Neuron (in vitro differentiated cells): ENCODE measurements around the gene THADA.

Experiments used
- H2AFZ ChIP-seq: one replicate; pipeline ENCODE4 v1.6.1; 2013; ENCODE audit warnings: low read depth, mild to moderate bottlenecking, inconsistent platforms, low read length, moderate library complexity
- H3K27me3 ChIP-seq: one replicate; pipeline ENCODE4 v1.6.1; 2013; ENCODE audit warnings: low read length; ENCODE audit not compliant: insufficient read depth
- H3K36me3 ChIP-seq: one replicate; pipeline ENCODE4 v1.6.1; 2013; ENCODE audit warnings: low read length; ENCODE audit not compliant: insufficient read depth
- H3K4me1 ChIP-seq: one replicate; pipeline ENCODE4 v1.6.1; 2013; ENCODE audit warnings: low read length; ENCODE audit not compliant: insufficient read depth
- H3K4me3 ChIP-seq: 2 replicates; pipeline ENCODE4 v1.5.1; 2013; ENCODE audit warnings: mild to moderate bottlenecking, low read length, moderate library complexity
- H3K9me3 ChIP-seq: one replicate; pipeline ENCODE4 v1.6.1; 2013; ENCODE audit warnings: low read length

Gene THADA

DNA sequence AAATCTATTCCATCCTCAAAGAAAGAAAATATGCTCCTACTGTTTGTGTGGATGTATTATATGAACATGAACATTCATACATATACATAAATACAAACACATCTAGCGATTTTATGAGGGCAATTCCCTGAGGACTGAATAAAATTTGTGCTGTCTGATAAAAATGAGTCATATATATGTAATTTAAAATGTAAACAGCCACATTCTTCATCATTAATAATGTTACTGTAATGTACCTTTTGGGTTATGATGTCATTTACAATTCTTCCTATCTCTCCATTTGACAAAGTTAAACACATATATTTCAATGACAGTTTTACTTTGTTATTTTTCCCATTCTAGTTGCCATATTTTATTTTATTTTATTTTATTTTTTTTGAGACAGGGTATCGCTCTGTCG lies 278.2 kb downstream of the THADA start:
- no peak overlapping the region for H2AFZ ChIP-seq
- no peaks in the 10 kb centered on the region for H3K9me3 ChIP-seq
- H3K4me3 ChIP-seq = no peak overlapping the region
- H3K27me3 ChIP-seq = no peaks in the 10 kb centered on the region
- no peaks in the 10 kb centered on the region for H3K36me3 ChIP-seq
- H3K4me1 ChIP-seq = peaks cover 5% of the 10 kb centered on the region

DNA sequence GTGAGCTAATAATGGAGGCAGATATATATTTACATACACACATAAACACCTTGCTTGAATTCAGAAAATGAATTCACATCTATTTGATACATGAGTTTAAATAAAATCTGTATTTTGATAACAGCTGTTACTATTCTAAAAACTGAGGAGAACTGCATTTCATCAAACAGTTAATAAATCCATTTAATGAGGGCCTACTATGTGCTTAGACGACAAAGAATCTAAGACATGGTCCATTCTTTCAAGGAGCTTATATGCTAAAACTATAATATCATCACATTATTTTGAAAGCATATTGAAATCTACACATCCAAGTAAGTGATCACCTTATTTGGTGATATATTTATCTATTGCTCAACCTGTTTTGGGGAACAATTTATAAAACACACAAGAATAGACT lies 278.6 kb downstream of the THADA start:
- H3K9me3 ChIP-seq = no peaks in the 10 kb centered on the region
- no peaks in the 10 kb centered on the region for H3K36me3 ChIP-seq
- H3K27me3 ChIP-seq = no peaks in the 10 kb centered on the region

DNA sequence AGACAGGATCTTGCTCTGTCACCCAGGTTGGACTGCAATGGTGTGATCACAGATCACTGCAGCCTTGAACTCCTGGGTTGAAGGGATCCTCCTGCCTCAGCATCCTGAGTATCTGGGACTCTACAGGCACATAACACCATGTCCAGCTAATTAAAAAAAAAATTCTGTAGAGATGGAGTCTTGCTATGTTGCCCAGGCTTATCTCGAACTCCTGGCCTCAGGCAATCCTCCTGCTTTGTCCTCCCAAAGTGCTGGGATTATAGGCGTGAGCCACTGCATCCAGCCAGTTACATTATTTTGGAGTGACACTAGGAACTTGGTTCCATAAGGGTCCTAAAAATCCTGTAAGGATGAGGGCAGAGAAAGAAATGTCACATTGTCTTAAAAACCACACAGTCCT lies 280.4 kb downstream of the THADA start:
- no peaks in the 10 kb centered on the region for H3K27me3 ChIP-seq
- no peaks in the 10 kb centered on the region for H3K36me3 ChIP-seq
- H3K4me3 ChIP-seq = no peak overlapping the region
- no peak overlapping the region for H2AFZ ChIP-seq
- H3K4me1 ChIP-seq = peaks cover 5% of the 10 kb centered on the region
- no peaks in the 10 kb centered on the region for H3K9me3 ChIP-seq

More for the DNA sequence above, 278.6 kb downstream of the THADA start:
- Histone ChIP-seq H3K4me3 (no peak overlapping the region), H3K4me1 (peaks cover 5% of the 10 kb centered on the region), H2AFZ (no peak overlapping the region)

DNA sequence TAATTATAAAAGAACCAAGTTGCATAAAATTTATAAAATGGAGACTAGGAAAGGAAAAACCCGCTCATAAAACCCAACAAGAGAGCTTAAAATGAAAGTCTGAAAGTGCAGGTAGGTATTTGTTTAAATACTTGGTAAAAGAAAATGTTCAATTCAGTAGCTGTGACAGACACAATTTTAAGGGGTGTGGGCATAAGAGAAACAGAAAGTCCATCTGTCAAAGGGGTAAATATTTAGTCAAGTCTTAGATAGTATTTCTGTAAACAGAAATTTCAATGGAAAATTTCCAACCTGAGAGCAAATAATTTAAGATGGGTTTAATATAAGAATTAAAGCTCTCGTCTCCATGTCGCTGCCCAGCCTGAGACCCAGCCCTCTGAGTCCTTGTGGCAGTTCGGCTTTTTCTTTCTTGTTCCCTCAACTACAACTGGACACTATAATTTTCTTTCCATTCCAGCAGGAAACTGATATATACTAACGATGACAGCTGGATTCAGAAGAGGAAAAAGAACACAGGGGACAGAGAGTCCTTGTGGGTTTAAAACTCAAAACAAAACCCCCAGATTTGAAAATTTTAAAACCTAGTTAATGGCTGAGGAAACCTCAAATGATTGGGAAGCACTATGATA lies 281.4 kb downstream of the THADA start:
- Histone ChIP-seq H3K4me3 (no peak overlapping the region), H3K36me3 (no peaks in the 10 kb centered on the region), H2AFZ (no peak overlapping the region), H3K9me3 (no peaks in the 10 kb centered on the region), H3K27me3 (no peaks in the 10 kb centered on the region), H3K4me1 (peaks cover 5% of the 10 kb centered on the region)

DNA sequence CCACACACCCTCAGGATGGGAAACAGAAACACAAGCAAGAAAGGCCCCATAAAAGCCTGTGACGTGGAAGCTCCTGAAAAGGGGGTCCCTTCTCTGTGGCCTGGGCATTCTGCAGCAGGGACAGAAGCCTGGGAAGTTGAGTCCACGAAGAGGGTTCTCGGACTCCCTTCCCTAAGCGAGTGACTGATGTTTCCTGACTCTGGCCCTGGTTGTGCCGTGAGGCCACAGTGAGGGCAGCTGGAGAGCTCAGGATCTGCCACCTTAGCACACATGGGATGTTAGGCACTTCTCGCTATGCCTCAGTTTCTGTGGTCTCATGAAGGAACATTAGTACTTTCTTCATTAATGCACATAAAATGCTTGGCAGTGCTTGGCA lies 282.2 kb downstream of the THADA start:
- no peaks in the 10 kb centered on the region for H3K36me3 ChIP-seq
- no peaks in the 10 kb centered on the region for H3K27me3 ChIP-seq
- H3K9me3 ChIP-seq = no peaks in the 10 kb centered on the region
- H3K4me1 ChIP-seq = peaks cover 5% of the 10 kb centered on the region
- H3K4me3 ChIP-seq = no peak overlapping the region
- H2AFZ ChIP-seq = no peak overlapping the region

DNA sequence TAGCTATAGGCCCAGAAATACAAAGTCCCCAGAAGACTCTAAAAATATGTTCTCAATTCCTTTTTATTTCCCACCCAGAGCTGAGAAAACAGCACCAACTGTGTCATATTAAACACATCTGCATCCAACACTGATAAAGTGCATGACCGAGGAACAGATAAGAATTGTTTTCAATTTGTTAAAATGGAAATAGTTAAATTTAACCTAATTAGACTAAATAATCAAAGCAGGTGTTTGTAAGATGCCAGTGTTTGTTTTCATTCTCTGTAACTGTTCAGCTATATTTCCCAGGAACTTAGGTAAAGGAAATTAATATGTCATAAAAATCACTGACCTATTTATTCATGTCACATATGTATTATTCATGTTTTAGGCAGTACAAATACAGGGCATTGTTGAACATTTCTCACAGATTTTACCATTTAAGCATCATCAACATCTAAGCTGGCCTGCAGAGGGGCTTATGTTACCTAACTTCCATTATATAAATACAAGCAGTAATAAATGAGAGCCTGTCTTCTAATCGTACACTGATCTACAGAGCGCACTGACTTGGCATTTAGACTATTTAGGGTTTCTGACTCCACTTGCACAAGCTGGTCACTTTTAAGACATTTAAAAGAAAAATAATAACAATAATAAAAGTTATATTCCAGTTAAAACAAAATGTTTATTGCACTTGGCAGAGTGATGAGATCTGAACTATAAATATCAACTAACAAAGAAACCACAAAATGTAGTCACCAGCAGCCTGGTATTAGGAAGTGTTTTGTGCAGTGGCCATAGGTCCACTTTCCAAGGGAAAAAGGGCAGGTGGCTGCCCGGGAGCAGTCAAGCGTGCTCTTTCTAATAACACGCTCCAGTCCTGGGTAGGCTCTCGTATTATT lies 282.8 kb downstream of the THADA start:
- H3K36me3 ChIP-seq = no peaks in the 10 kb centered on the region
- H3K9me3 ChIP-seq = no peaks in the 10 kb centered on the region
- H2AFZ ChIP-seq = no peak overlapping the region
- H3K27me3 ChIP-seq = no peaks in the 10 kb centered on the region
- peaks cover 5% of the 10 kb centered on the region for H3K4me1 ChIP-seq
- H3K4me3 ChIP-seq = no peak overlapping the region

DNA sequence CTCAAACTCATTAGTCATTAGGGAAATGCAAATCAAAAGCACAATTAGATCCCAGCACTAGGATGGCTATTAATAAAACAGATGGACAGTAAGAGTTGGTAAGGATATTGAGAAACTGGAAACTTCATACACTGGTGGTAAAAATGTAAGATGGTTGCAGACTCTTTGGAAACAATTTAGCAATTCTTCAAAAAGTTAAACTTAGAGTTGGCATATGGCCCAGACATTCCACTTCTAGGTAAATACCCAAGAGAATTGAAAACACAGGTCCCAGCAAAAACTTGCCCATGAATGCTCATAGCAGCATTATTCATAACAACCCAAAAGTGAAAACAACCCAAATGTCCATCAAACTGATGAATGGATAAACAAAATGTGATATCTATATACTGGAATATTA lies 284.6 kb downstream of the THADA start:
- no peaks in the 10 kb centered on the region for H3K9me3 ChIP-seq
- no peak overlapping the region for H3K4me3 ChIP-seq
- no peaks in the 10 kb centered on the region for H3K27me3 ChIP-seq
- H3K36me3 ChIP-seq = no peaks in the 10 kb centered on the region
- H3K4me1 ChIP-seq = peaks cover 8% of the 10 kb centered on the region
- H2AFZ ChIP-seq = no peak overlapping the region

DNA sequence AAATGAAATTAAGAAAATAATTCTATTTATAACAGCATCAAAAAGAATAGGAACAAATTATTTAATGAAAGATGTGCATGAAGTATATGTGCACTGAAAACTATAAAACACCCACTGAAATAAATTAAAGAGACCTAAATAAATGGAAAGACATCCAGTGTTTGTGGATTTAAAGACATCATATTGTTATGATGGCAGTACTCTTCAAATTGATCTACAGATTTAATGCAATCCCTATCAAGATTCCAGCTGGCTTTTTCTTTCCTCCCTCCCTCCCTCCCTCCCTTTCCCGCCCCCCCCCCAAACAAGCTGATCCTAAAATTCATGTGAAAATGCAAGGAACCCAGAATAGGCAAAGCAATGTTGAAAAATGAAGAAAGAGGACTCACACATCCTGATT lies 285.9 kb downstream of the THADA start:
- H3K9me3 ChIP-seq = no peaks in the 10 kb centered on the region
- no peak overlapping the region for H2AFZ ChIP-seq
- H3K4me1 ChIP-seq = peaks cover 8% of the 10 kb centered on the region
- no peak overlapping the region for H3K4me3 ChIP-seq
- H3K27me3 ChIP-seq = no peaks in the 10 kb centered on the region
- H3K36me3 ChIP-seq = no peaks in the 10 kb centered on the region

DNA sequence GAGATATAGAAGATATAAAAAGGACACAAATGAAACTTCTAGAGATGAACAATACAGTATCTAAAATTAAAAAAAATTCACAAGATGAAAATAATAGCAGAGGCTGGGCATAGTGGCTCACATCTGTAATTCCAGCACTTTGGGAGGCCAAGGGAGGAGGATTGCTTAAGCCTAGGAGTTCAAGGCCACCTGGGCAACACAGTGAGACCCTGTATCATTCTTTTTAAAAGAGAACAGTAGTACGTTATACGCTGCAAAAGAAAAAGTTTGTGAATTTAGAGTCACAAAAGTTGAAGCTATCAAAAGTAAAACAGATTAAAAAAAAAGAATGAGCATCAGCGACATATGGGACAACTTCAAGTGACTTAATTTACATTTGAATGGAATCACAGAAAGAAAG lies 287.9 kb downstream of the THADA start:
- Histone ChIP-seq H2AFZ (no peak overlapping the region), H3K4me1 (peaks cover 6% of the 10 kb centered on the region), H3K9me3 (no peaks in the 10 kb centered on the region), H3K4me3 (no peak overlapping the region), H3K36me3 (no peaks in the 10 kb centered on the region), H3K27me3 (no peaks in the 10 kb centered on the region)

DNA sequence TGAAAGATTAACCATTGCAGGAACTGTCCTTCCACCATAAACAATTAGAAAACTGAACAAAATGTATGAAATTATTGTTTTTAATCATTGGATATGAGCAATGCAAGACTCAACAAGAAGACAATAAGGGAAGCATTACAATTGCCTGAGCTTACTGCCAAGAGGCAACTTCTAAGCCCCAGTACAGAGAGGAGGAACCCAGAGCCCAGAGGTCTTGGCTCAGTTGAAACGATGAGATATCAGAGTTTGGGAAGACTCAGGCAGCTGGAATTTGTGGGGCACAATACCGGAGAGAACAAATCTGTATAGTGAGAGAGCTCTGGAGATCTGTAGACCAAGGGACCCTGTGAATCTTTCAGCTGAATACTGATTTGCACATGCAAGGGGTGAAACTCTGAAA lies 288.8 kb downstream of the THADA start:
- no peaks in the 10 kb centered on the region for H3K36me3 ChIP-seq
- H3K4me1 ChIP-seq = peaks cover 4% of the 10 kb centered on the region
- H3K9me3 ChIP-seq = no peaks in the 10 kb centered on the region
- no peak overlapping the region for H3K4me3 ChIP-seq
- no peaks in the 10 kb centered on the region for H3K27me3 ChIP-seq
- no peak overlapping the region for H2AFZ ChIP-seq

DNA sequence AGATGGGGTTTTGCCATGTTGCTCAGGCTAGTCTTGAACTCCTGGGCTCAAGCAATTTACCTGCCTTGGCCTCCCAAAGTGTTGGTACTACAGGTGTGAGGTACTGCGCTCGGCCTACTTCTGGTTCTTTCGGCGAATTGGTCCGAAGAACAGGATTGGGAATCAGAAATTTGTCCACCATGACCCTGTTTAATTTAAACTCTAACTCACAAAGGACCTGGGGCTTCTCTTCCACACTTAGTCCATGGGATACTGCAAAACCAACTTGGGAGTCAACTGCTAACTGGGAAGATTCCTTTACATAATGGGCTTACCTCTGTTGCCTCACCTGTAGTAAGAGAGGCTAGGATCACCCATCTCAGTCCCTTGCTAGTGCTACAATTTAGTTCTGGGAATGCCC lies 289.6 kb downstream of the THADA start:
- H2AFZ ChIP-seq = no peak overlapping the region
- H3K4me3 ChIP-seq = no peak overlapping the region
- no peaks in the 10 kb centered on the region for H3K27me3 ChIP-seq
- peaks cover 4% of the 10 kb centered on the region for H3K4me1 ChIP-seq
- H3K9me3 ChIP-seq = no peaks in the 10 kb centered on the region
- H3K36me3 ChIP-seq = no peaks in the 10 kb centered on the region

DNA sequence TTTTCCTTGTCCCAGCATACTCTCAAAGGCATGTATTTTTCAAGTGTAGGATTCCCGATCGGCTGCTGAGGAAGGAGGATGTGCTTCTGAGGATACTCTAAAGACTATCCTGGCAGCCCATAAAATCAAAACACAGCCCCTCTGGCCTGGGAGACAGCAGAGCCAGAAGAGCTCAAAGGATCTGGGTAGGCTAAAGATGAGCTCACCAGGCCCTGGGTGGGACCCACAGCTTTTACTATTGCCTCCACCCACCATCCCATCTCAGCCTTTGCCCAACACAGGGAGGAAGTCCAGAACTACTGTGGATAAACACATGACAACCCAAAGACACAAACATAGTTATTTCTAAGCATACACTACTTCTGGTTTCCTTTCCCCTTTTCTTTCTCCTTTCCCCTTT lies 290.3 kb downstream of the THADA start:
- Histone ChIP-seq H3K4me1 (peaks cover 4% of the 10 kb centered on the region), H3K36me3 (no peaks in the 10 kb centered on the region), H3K27me3 (no peaks in the 10 kb centered on the region), H2AFZ (no peak overlapping the region), H3K9me3 (no peaks in the 10 kb centered on the region), H3K4me3 (no peak overlapping the region)

DNA sequence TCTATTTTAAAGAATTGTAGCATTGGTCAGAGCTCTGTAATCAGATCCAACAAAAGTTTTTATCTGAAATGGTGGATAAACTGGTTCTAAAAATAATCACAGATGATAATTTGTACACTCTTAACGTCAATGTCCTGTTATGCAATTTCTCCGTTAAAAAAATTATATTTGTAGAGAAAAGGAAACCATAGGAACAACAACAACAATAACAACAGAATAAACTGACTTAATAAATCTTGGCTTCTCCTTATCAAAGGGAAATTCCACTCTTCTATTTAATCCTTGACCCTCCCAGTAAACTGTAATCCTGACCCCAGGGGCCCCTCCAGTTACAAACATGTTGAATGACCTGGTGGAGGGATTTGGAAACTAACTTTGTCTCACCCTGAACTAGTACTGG lies 290.8 kb downstream of the THADA start:
- no peaks in the 10 kb centered on the region for H3K27me3 ChIP-seq
- H3K36me3 ChIP-seq = no peaks in the 10 kb centered on the region
- no peaks in the 10 kb centered on the region for H3K9me3 ChIP-seq
- H2AFZ ChIP-seq = no peak overlapping the region
- peaks cover 4% of the 10 kb centered on the region for H3K4me1 ChIP-seq
- no peak overlapping the region for H3K4me3 ChIP-seq
